ENCODE data around the gene SHLD3. TPM values are rescaled to one million over a fixed set of nuclear protein-coding genes. Genes with fewer than 3 reads are reported as not detected.

SHLD3 gene
- total and polyA plus RNA-seq, 9 of the 15 experiments (the other 6 are each of a cell fraction or from before 2014, with no cell fraction given) = 3.0 to 14.5 (median 8.6) TPM

DNA sequence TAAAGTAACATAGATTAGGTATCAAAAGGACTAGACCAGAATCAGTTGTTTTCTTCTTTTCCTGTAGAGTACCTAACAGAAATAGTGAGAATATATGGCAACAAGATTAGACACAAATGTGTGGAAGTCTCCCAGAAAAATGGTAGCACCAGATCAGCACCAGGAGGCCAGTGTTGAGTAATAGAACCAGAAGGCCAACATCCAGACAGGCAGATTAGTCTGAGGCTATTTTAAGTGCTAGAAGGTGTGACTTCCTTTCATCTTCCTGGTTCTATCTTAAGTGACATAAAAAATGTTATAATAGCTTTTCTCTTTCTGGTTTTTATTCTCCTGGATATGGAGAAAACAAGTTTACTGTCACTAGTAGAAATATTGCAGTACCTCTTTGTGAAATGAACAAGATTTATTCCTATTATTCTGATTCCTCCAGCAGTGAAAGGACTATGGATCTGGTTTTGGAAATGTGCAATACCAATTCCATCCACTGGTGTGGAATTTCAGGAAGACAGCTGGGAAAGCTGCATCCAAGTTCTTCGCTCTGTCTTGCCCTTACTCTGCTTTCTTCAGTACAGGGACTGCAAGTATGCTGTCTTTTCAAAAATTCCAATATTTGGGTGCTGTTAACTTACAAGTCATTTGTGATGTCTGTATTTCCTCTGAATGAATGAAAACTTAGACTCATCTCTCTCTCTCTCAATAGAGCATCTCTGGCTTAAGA is 39.1 kb downstream of the SHLD3 start:
- no peak for FAIRE-seq
- no peak overlapping the region for H3K27ac ChIP-seq (ENCODE audit: extremely low read depth, low read depth, low read length)
- H3K79me2 ChIP-seq (ENCODE audit: control insufficient read depth, insufficient read depth, low read length) = no peaks in the 10 kb centered on the region
- H3K9me3 ChIP-seq (replicated peaks; ENCODE audit: control insufficient read depth, insufficient read depth, low read depth, low read length) = no peaks in the 10 kb centered on the region
- H3K4me3 ChIP-seq = no peak overlapping the region
- DNase-seq (ENCODE audit: extremely low read depth in 1 of 4, low spot score in 3 of 4) = peak in 2 of 4 experiments; percentile 18 to 23
- no peaks in the 10 kb centered on the region for H3K4me1 ChIP-seq (replicated peaks in 1 of 2; ENCODE audit: control insufficient read depth in 2 of 2, insufficient read depth in 2 of 2, low read length in 2 of 2)
- in situ Hi-C loops (cut with MboI) (no loop called here), intact Hi-C loops (cut with micrococcal nuclease) (no loop called here)
- ChIA-PET CTCF (ENCODE audit: low intra/inter-chr PET ratio) (no interaction called here), POLR2A (interaction anchor here (1.4 to 1.8 kb wide), 2 partner anchors 22 to 23 kb away, joined by 3 to 5 read pairs; no protein-coding TSS in a partner anchor)
- 94% methylated on average over 1 of the region's 1 CpG for WGBS (ENCODE audit: insufficient coverage, low coverage, missing lambda C conversion rate)
- peaks cover 18% of the 10 kb centered on the region; the same call in 1 of the 3 replicates for H3K36me3 ChIP-seq (ENCODE audit: control insufficient read depth, insufficient read depth, low read length)
- TF ChIP-seq, protein P1, sequence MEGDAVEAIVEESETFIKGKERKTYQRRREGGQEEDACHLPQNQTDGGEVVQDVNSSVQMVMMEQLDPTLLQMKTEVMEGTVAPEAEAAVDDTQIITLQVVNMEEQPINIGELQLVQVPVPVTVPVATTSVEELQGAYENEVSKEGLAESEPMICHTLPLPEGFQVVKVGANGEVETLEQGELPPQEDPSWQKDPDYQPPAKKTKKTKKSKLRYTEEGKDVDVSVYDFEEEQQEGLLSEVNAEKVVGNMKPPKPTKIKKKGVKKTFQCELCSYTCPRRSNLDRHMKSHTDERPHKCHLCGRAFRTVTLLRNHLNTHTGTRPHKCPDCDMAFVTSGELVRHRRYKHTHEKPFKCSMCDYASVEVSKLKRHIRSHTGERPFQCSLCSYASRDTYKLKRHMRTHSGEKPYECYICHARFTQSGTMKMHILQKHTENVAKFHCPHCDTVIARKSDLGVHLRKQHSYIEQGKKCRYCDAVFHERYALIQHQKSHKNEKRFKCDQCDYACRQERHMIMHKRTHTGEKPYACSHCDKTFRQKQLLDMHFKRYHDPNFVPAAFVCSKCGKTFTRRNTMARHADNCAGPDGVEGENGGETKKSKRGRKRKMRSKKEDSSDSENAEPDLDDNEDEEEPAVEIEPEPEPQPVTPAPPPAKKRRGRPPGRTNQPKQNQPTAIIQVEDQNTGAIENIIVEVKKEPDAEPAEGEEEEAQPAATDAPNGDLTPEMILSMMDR (IDR thresholded peaks at IDR 0.05 in 2 of 3, conservative IDR thresholded peaks at IDR 0.05 in 1 of 3; ENCODE audit: insufficient read depth in 2 of 3, low read depth in 1 of 3, low read length in 3 of 3) = peak in 1 of 3 experiments; percentile 20; a peak in 1 of 6 replicates
- TF ChIP-seq ZNF445 (CRISPR knock-in tag; IDR thresholded peaks at IDR 0.05; ENCODE audit: low read depth) (no peak), MBD2 (IDR thresholded peaks at IDR 0.05; ENCODE audit: borderline replicate concordance, low read depth) (no peak), PHF8 (IDR thresholded peaks at IDR 0.05; ENCODE audit: borderline replicate concordance, low read length) (no peak)
- H3K9ac ChIP-seq (ENCODE audit: insufficient read depth in 1 of 2, low read depth in 2 of 2, low read length in 2 of 2) = no peak overlapping the region
- H3K9me1 ChIP-seq (ENCODE audit: control insufficient read depth, insufficient read depth, low read length) = no peaks in the 10 kb centered on the region
- no TSS peak for BruUV-seq (replicated peaks)
- H3K4me2 ChIP-seq (ENCODE audit: insufficient read depth, low read length) = no peak overlapping the region
- no peaks in the 10 kb centered on the region for H3K27me3 ChIP-seq (ENCODE audit: control insufficient read depth in 2 of 2, insufficient read depth in 2 of 2, low read length in 2 of 2)
- no peak overlapping the region for H2AFZ ChIP-seq (ENCODE audit: low read depth, low read length)
- ATAC-seq = peak; percentile 52
- no peaks in the 10 kb centered on the region for H4K20me1 ChIP-seq (replicated peaks; ENCODE audit: control insufficient read depth, insufficient read depth, low read length)

All from K562 (cell line).